Osteoblast (primary cell): ENCODE data around the gene DNAAF5. TPM values are rescaled to one million over a fixed set of nuclear protein-coding genes. Genes with fewer than 3 reads are reported as not detected.
A peak's percentile ranks its signal among the peaks of the same experiment; 100 is the strongest.

ENCODE experiments used
- DNase-seq: peaks from one replicate; pipeline ENCODE4 v3.0.0; 2011; ENCODE audit warnings: low spot score, mixed read lengths; ENCODE audit not compliant: insufficient read length; ENCODE audit errors: missing footprints
- H2AFZ ChIP-seq: 2 replicates; pipeline ENCODE4 v1.6.0; 2011; ENCODE audit warnings: mild to moderate bottlenecking, low read length
- H3K27ac ChIP-seq: 2 replicates; pipeline ENCODE4 v1.5.1; 2011; ENCODE audit warnings: mild to moderate bottlenecking, low read depth, low read length, moderate library complexity
- H3K27me3 ChIP-seq: 2 replicates; pipeline ENCODE4 v1.6.0; 2012; ENCODE audit warnings: mild to moderate bottlenecking, control low read depth, inconsistent platforms, low read length, moderate library complexity; ENCODE audit not compliant: insufficient read depth
- H3K36me3 ChIP-seq: 2 replicates; pipeline ENCODE4 v1.5.1; 2011; ENCODE audit warnings: mild to moderate bottlenecking, low read length, control low read depth, moderate library complexity; ENCODE audit not compliant: insufficient read depth
- H3K4me1 ChIP-seq: 2 replicates; pipeline ENCODE4 v1.5.1; 2011; ENCODE audit warnings: mild to moderate bottlenecking, low read length, control low read depth, moderate library complexity; ENCODE audit not compliant: insufficient read depth
- H3K4me2 ChIP-seq: 2 replicates; pipeline ENCODE4 v1.6.0; 2011; ENCODE audit warnings: mild to moderate bottlenecking, low read length; ENCODE audit not compliant: insufficient read depth
- H3K4me3 ChIP-seq: fragments of 200-600 bp; sonication (generic); 3 replicates; pipeline ENCODE4 v1.5.1; 2012; ENCODE audit warnings: mild to moderate bottlenecking, low read length, inconsistent platforms; ENCODE audit not compliant: insufficient read depth
- H3K79me2 ChIP-seq: 2 replicates; pipeline ENCODE4 v1.6.0; 2012; ENCODE audit warnings: mild to moderate bottlenecking, low read length, control low read depth, inconsistent platforms; ENCODE audit not compliant: insufficient read depth
- H3K9me3 ChIP-seq: 2 replicates; pipeline ENCODE4 v1.5.1; 2011; ENCODE audit warnings: low read depth, low read length, control low read depth
- H4K20me1 ChIP-seq: 2 replicates; pipeline ENCODE4 v1.6.0; 2012; ENCODE audit warnings: mild to moderate bottlenecking, low read length, control low read depth; ENCODE audit not compliant: insufficient read depth
- total RNA-seq: library from RNA; depleted of rRNA; stranded (reverse); fragments of >200 nt; gene quantifications from 2 replicates; pipeline ENCODE4 v1.2.3, GENCODE V29; 2012
- TF ChIP-seq, protein P1 (sequence below): IDR thresholded peaks from 2 replicates; pipeline ENCODE4 v1.5.1; 2011; ENCODE audit warnings: mild to moderate bottlenecking, low read depth, low read length, moderate library complexity; ENCODE audit errors: extremely low read depth

DNAAF5 gene
- total RNA-seq, 1 donor = 22.4 TPM

DNA sequence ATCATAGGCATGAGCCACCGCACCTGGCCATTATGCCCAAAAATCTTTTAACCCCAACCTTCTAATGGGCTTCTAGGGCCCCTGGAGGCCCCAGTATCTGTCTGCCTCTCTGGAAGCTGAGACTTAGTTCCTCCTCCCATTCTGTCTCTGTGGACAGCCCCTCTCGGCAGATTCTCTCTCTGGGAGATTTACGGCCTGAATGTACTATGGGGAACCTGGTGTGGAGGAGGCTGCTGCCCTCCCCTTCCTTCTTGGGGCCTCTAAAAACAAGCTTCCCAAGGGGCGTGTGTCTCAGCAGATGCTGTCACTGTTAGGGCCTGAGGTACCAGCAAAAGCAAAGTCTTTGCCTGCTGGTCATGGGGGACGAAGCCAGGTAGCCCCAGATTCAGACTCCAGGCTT, 36.4 kb downstream of the DNAAF5 start:
- H4K20me1 ChIP-seq = no peaks in the 10 kb centered on the region
- H3K4me1 ChIP-seq = no peaks in the 10 kb centered on the region
- TF ChIP-seq, protein P1, sequence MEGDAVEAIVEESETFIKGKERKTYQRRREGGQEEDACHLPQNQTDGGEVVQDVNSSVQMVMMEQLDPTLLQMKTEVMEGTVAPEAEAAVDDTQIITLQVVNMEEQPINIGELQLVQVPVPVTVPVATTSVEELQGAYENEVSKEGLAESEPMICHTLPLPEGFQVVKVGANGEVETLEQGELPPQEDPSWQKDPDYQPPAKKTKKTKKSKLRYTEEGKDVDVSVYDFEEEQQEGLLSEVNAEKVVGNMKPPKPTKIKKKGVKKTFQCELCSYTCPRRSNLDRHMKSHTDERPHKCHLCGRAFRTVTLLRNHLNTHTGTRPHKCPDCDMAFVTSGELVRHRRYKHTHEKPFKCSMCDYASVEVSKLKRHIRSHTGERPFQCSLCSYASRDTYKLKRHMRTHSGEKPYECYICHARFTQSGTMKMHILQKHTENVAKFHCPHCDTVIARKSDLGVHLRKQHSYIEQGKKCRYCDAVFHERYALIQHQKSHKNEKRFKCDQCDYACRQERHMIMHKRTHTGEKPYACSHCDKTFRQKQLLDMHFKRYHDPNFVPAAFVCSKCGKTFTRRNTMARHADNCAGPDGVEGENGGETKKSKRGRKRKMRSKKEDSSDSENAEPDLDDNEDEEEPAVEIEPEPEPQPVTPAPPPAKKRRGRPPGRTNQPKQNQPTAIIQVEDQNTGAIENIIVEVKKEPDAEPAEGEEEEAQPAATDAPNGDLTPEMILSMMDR = no peak
- no peak overlapping the region for H3K27ac ChIP-seq
- no peaks in the 10 kb centered on the region for H3K27me3 ChIP-seq
- H3K4me2 ChIP-seq = no peak overlapping the region
- no peaks in the 10 kb centered on the region for H3K79me2 ChIP-seq
- H2AFZ ChIP-seq = no peak overlapping the region
- peaks cover 13% of the 10 kb centered on the region for H3K36me3 ChIP-seq
- no peak for DNase-seq
- no peak overlapping the region for H3K4me3 ChIP-seq
- H3K9me3 ChIP-seq = no peaks in the 10 kb centered on the region

DNA sequence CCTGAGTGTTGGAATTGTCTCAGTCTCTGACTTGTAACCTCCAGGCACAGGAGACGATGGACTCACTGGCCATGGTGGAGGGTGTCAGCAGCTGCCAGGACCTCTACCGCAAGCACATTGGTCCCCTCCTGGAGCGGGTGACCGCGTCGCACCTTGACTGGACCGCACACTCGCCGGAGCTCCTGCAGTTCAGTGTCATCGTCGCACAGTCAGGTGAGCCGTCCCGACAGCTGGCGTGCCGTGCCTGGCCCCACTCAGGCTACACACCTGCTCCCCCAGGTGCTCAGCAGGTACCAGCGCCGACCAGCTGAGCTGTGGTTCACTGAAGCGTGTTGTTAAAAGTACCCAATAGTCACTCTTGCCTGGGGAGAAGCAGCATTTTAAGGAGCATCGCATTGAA, 37.3 kb downstream of the DNAAF5 start:
- no peak for DNase-seq
- Histone ChIP-seq H3K27me3 (no peaks in the 10 kb centered on the region), H3K27ac (no peak overlapping the region), H3K4me3 (no peak overlapping the region), H3K79me2 (no peaks in the 10 kb centered on the region), H3K36me3 (peaks cover 13% of the 10 kb centered on the region), H4K20me1 (no peaks in the 10 kb centered on the region), H3K4me2 (no peak overlapping the region), H3K4me1 (no peaks in the 10 kb centered on the region), H3K9me3 (no peaks in the 10 kb centered on the region), H2AFZ (no peak overlapping the region)
- TF ChIP-seq, protein P1 = no peak

DNA sequence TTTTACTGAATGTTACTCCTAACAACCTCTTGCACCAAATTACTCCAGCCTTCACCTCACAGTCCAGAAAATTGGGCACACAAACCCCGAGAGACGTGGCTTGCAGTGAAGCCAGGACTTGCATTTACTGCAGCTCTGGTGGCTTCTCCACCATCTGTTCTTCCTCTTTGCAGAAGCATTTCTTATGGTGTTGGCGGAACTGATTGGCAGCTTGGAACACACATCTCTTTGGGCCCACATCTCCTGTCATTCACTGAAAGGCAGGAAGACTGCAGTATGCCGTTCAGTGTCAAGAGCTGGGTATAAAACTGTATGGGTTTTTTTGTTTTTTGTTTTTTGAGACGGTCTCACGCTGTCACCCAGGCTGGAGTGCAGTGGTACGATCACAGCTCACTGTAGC, 38.9 kb downstream of the DNAAF5 start:
- no peak overlapping the region for H3K4me2 ChIP-seq
- TF ChIP-seq, protein P1 = no peak
- no peaks in the 10 kb centered on the region for H3K9me3 ChIP-seq
- H3K79me2 ChIP-seq = no peaks in the 10 kb centered on the region
- no peak overlapping the region for H3K27ac ChIP-seq
- peak; percentile 60 for DNase-seq
- no peaks in the 10 kb centered on the region for H4K20me1 ChIP-seq
- H3K36me3 ChIP-seq = peaks cover 13% of the 10 kb centered on the region
- no peaks in the 10 kb centered on the region for H3K27me3 ChIP-seq
- no peaks in the 10 kb centered on the region for H3K4me1 ChIP-seq
- no peak overlapping the region for H3K4me3 ChIP-seq
- H2AFZ ChIP-seq = no peak overlapping the region

DNA sequence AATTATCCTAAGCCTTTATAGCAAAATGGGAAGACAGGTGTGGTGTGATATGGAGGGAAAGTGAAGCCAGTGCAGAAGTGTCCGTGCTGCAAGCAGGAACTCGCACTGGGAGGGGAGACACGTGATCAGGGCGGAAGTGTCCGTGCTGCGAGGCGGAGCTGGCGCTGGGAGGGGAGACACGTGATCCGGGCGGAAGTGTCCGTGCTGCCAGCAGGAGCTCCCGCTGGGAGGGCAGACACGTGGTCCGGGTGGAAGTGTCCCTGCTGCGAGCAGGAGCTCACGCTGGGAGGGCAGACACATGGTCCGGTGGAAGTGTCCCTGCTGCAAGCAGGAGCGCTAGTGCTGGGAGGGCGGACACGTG, 41.1 kb downstream of the DNAAF5 start:
- Histone ChIP-seq H2AFZ (no peak overlapping the region), H3K4me3 (no peak overlapping the region), H3K36me3 (peaks cover 16% of the 10 kb centered on the region), H3K27me3 (no peaks in the 10 kb centered on the region), H3K79me2 (no peaks in the 10 kb centered on the region), H3K4me1 (no peaks in the 10 kb centered on the region), H4K20me1 (no peaks in the 10 kb centered on the region), H3K27ac (no peak overlapping the region), H3K4me2 (no peak overlapping the region), H3K9me3 (no peaks in the 10 kb centered on the region)
- TF ChIP-seq, protein P1 = no peak
- peak; percentile 0 for DNase-seq
